ENCODE data around the gene MTHFD2.
A peak's percentile ranks its signal among the peaks of the same experiment; 100 is the strongest.

- TF ChIP-seq CTCF (IDR thresholded peaks at IDR 0.05) (peak; percentile 12 to 37 (median 18)), POLR2A (IDR thresholded peaks at IDR 0.05) (no peak), POLR2AphosphoS5 (IDR thresholded peaks at IDR 0.05) (no peak)
These were observed 68.7 kb downstream of the MTHFD2 start for GRCh38 chr2:74267068-74267467.
